ENCODE measurements around the gene FAM168A.
"Not testable (repeated sequence)": the region's sequence is repeated elsewhere in the genome, so short reads cannot be mapped to it uniquely, and the experiment has no call there.

Gene FAM168A

DNA sequence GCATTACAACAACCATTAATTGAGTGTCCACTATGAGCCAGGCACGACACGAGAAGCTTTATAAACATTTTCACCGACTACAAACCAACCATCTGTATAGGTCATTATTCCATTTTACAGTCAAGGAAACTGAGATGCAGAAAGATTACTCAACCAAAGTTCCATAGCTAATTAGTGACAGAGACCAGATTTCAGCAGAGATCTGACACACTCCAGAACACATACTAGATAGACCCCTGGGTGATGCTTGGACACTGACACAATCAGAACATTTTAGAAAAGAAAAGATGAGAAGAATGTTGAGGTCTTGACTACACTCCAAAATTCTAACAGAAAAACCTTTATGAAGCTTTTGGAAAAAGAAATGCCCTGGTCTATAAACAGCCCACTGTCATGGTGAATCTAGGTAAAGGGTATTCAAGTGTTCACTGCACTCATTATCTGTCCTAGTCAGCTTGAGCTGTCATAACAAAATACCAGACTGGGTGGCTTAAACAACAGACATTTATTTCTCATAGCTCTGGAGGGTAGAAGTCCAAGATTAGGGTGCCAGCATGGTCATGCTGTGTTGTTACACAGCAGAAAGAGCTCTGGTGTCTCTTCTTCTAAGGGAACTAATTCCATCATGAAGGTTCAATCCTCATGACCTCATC lies 132.8 kb downstream of the FAM168A start:
- DNase-seq: no peak

DNA sequence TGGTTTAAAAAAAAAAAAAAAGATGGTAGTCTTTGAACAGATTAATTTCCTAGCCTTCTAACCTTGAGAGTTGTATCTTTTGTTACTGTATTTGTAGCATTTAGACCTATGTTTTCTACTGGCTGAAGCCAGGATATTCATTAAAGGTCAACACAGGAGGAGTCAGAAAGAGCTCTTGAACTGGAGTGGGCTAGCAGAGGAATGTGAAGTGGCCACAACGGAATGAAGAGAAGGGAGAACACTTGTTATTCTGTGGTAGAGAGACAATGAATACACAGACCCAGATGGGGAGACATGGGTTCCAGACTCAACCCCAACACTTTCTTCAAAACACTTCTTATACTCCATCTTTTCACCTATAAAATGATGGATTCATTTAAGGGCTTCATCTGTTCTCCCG lies 133.6 kb downstream of the FAM168A start:
- peak; percentile 80 for DNase-seq

DNA sequence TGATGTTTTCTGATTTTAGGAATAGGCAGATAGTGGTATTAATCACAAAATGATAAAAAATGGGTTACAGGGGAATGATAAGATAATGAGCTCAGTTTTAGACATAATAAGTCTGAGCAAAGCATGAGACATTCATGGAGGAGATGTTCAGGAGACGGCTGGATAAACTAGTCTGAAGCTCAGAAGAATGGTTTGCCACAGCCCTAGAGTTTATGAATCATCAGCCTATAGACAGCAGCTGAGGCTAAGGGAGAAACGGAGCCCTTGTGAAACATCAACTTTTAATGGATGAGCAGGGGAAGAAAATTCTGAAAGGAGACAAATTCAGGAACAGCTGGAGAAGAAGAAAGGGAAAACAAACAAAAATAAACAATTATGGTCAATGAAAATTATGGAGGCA lies 134.6 kb downstream of the FAM168A start:
- no peak for DNase-seq

DNA sequence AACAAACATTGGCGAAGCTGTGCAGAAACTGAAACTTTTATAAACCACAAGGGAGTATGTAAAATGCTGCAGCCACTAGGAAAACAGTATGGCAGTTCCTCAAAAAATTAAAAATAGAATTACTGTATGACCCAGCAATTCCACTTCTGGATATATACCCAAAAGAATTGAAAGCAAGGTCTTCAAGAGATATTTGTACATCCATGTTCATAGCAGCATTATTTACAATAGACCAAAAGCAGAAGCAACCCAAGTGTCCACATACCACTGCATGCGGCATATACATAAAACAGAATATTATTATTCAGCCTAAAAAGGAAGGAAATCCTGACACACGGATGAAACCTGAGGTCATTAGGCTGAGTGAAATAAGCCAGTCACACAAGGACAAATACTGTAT lies 135.9 kb downstream of the FAM168A start:
- DNase-seq: no peak

DNA sequence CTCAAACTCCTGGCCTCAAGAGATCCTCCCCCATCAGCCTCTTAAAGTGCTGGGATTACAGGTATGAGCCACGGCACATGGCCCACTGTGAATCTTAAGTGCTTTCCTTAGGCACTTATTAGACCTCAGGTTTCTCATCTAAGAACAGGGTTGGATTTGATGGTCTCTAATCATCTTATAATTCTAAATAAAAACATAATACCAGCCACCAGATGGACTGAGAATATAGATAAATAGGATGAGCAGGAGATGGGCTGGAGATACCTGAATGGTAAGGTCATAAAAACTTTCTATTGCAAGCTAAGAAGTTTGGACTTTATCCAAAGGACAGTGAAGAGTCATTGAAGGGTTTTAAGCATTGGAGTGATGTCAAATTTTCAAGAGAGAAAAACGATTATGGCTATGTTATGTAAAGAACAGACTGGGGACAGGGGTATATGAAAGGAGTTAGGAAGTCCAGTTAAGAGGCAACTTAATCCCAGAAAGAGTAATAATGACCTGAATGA lies 136.5 kb downstream of the FAM168A start:
- DNase-seq: peak; percentile 49

DNA sequence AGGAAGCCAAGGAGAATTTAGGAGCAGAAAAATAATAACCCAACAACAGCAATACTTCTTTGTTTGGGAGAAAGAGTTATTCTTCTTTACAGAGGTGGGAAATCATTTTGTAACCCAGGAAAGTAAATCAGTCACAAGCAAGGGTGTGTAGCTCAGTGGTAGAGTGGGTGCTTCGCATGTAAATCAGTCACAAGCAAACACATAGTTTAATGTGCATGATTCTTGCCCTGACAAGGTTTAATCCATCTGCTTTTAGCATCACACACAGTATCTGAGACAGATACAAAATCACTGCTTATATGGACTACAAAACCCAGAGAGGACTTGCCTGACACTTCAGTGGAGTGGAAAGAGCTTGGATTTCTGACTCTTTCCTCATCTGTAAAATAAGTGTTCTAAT lies 139.7 kb downstream of the FAM168A start:
- DNase-seq: no peak

DNA sequence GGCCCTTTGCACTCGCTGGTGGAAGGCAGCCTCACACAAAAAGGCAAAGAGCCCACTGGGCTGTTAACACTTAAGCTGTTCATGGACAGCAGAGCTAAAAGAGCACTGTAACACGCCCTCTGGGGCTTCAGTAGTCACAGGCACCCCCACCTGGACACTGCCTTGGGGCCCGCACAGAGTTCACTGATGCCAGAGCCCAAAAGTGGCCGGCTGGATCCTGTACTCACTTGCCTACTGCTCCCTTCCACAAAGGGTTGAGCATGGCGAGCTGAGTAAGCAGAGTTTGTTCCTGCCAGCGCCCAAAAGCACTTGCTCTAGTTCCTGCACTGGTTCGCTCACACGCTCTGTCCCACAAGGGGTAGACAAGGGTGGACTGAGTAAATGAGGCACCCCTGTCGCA lies 142.9 kb downstream of the FAM168A start:
- DNase-seq: no peak

DNA sequence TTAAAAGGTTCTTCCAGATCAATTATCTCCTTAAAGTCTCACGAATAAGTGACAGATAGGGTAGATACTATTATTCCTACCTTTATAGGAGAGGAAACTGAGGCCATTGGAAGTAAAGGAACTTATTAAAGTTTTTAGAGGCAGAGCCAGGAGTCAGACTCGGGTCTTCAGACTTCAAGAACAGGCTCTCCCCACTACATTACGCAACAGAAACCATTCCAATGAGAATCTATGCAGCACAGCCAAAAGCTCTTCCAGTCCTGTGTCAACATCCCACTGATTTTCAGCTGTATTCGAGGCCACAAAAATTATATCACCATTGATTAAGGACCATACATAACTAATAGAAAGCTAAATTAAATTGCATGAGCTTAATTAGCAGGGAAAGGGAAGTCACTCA lies 144.3 kb downstream of the FAM168A start:
- no peak for DNase-seq

DNA sequence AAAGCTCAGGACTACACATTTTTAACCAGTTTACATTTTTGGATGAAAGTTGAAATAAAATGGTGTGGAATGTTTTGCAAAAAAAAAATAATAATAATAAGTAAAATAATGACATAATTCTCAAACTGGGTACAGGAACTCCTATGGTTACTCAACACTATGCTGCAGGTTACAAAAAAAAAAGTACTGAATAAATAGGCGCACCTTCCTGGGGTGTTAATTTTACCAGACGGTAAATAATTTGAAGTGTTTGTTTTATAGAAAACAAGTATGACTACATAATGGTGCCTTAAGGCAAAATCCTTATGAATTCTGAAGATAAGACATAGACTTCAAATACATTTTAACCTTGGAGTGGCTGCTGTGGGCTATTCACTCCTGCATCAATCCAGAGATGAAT lies 145.2 kb downstream of the FAM168A start:
- DNase-seq: peak; percentile 60

DNA sequence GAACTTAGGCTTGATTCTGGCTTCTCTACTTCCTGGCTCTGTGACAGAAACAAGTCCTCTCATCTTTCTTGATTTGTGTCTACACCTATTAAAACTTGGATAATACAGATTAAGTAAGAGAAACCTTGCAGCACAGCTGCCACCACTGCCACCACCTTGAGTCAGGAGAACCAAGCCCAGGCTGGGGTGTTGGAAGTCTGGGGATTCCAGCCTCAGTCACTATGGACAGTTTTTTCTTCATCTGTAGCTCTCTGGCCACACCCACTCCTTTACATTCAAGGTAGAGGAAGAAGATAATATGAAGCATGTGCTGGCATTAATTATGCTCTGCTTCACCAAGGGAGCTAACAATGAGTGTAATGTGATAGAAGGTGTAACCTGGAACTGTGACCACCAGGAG lies 146.0 kb downstream of the FAM168A start:
- no peak for DNase-seq

DNA sequence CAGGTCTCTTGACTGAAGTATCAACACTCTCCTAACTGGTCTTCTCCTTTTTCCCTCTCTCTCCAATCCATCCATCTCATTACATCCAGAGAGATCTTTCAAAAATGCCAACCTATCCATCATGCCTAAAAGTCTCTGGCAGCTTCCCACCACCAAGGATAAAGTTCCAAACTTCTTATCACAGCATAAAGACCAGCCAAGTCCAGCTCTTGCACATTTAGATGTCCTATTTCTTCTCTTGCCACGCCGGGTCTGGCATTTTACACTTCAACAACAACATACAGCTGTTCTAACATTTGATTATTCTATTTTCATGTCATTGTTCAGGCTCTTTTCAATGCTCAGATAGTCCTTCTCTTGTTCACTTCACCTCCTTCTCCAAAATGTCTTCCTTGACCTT lies 151.1 kb downstream of the FAM168A start:
- DNase-seq: no peak

DNA sequence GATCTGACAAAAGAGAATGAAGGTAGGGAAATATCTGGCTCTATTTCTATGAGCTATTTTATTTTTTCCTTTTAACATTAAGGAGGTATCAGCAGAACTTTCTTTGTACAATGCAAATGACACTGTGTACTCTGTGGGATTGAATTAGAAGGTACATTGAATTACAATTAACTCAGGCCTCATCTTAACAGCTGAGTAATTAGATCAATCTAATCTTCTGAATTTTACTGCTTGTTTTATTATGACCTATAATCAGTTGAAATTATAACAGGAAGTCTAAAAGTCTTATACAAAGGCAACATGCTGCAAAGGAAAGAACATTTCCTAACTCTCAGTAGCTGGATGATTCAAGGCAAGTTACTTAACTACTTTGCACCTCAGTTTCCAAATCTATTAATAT lies 151.9 kb downstream of the FAM168A start:
- no peak for DNase-seq

DNA sequence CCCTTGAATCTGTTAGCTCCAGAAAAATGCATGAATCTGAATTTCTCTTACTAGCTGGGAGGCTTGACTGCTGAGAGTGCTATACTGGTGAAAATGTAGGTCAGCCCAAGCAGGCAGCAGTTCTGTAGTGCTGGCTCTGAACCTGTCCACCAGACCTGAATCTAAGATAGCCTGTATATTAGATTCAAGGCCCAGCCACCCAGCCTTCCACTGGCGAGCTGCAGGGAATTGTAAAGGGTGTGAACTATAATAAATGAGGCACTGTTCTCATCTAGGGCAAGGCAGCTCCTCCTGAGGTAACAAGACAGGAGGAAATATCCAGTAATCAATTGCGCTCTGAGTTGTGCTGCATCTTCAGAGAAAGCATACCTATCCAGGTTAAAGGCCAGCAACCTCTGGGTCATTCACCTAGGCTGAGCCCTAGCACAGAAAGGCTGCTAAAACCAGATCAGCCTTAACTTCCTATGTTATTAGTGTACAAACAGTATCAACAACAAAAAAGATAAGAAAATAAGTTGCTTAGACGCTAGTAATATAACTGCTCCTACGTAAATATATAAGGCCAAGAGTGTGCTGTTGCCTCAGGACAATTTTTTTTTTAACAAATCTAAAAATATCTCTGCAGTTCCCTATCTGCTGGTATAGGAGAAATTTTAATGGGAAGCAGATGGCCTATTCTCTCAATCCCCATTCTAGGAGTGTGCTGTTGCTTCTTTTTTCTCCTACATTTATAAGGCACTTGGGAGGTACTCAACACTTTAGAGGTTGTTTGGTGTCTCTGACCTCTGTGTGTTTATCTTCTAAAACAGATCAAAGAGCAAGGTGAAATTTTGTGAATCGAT lies 158.7 kb downstream of the FAM168A start:
- no peak for DNase-seq

DNA sequence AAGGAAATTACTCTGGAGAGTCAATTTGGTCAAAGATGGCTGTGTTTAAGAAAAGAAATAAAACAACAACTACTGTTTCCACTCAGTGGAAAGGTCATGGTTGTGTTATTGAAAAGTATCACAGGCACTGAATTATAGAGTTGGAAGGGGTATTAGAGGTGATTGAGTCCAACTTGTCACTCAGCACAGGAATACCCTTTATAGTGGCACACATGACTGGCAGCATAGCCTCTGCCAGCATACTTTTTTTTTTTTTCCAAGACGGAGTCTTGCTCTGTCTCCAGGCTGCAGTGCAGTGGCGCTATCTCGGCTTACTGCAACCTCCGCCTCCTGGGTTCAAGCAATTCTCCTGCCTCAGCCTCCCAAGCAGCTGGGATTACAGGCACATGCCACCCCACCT lies 161.1 kb downstream of the FAM168A start:
- DNase-seq: not testable (repeated sequence)

DNA sequence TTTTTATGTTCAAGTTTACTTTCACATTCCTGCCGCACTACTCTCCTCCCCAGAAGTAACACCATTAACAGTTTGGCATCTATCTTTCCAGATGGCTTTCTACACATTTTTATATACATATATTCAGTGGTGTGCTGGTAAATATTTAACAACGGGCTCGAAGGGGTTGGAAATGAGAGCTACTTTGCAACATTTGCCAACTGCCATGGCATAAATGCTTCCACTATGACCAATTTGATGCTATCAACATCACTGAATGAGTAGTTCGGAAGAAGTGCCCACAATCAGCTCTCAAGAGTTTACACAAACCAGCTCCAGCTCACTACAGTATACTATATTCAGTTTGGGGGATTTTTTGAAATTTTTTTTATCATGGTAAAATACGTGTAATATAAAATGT lies 166.5 kb downstream of the FAM168A start:
- DNase-seq: no peak

DNA sequence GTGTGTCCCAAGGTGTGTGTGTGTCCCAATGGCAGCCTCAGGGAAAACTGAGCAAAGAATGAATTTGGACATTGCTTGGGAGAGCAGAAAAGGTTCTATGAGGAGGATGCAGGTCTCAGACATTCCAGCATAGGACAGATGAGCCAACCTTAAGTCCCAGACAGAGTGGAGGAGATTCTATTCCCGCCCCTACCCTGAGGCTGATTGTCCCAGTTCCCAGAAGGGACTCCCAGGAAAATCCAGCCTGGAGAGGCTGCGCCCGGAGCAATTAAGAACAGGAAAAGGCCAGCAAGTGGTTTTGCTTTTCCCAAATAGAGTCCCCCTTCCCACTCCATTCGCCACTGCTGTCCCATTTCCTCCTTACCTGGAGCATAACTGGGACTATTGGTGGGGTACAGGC lies 167.6 kb downstream of the FAM168A start:
- DNase-seq: no peak

DNA sequence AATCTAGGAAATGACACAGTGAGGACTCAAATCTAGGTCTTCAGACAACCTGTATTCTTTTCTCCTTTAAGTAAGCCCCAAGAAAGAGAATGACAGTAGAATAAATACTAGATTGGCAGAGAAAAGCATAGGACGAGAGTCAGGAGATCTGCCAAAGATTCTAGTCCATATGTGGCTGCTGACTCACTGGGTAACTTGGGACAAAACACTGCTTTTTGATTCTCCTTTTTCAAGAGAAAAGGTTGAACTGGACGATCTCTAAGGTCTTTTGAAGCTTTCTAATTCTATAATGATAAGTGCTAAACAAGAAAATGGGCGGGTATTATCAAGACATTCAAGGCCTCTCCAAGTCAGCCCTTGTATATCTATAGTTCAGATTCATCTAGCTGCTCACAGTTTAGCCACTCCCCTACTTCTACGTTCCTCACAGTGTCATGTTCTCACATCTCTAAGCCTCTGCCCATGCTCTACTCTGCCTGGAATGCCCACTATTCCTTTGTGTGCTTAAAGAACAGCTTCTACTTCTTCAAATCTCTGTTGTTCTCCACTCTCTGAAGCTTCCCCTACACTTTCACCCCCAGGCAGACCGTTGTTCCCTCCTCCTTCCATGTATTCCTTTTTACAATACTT lies 168.7 kb downstream of the FAM168A start:
- DNase-seq: no peak

DNA sequence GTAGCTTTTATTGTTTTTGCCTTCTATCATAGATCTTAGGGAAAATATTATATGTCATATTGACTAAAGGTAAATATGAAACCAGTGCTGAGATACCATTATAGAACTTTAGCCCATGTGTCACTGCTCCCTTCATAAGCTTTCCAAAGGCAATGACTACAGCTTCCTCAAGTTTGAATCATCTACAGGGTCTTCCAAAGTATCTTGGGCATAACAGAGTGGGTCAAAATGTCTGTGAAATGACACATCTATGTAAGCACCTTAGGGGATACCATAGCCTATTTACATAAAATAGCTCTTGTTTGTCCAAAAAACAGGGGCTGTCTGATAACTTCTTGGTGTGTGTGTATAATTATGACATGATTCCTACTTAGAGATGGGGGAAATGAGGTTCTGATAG lies 169.2 kb downstream of the FAM168A start:
- DNase-seq: no peak

DNA sequence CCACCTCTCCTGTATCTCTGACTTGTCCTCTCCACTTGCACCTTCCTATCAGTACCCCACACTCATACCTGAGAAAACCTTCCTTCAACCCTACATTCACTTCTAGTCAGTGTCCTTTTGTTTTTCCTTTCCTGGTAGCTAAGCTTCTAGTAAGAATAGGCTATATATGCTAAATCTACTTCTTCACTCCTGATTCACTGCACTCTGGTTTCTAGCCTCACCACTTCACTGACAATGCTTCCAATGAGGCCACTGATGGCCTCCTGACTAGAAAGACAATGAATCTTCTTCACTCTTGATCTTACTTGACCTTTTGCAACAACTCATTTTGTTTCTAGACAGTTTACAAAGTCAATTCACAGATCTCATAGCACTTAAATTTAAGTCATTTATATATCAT lies 169.7 kb downstream of the FAM168A start:
- DNase-seq: no peak

DNA sequence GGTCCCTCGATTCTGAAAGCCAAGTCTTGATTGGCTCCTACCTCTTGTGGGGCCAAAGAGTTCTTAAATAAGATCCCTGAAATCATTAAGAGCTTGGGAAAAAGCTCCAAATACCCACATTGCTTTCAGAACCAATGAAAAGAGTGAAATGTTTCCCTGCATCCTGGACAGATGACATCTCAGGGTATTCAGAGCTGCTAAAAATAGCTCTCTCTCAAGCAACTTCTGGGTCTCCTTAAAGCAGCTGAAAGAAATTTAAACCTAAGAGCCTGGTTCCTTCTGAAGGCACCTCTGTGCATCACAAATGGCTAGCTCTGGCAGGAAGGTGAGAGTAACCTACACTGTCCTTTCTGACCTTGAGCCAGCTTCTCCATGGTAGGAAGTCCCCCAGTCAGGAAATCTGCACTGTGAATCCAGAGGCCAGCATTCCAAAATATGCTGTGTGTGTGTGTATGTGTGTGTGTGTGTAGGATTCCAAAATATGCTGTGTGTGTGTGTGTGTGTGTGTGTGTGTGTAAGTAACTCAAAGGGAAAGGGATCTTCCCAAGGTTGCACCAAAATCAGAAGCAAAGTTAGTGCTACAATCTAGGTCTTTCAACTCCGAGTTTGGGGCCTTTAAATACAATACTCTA lies 171.6 kb downstream of the FAM168A start:
- DNase-seq: no peak

DNA sequence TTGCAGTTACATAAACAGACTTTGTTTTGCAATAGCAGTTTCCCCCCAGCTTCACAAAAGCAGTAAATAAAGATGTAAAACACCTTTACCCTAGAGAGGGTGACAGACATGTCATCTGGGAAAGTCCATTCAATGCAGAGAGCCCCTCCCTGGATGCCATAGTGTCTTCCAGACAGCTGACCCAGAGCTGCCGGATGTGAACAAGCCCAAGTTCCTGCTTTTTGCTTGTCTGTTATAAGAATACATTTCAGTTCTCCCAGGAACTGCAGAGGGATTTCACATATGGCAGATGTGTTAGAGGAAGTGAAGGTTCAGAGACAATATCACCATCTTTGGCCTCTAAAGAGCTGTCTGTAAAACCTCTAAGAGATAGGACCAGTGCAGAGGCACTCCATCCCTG lies 172.8 kb downstream of the FAM168A start:
- no peak for DNase-seq

DNA sequence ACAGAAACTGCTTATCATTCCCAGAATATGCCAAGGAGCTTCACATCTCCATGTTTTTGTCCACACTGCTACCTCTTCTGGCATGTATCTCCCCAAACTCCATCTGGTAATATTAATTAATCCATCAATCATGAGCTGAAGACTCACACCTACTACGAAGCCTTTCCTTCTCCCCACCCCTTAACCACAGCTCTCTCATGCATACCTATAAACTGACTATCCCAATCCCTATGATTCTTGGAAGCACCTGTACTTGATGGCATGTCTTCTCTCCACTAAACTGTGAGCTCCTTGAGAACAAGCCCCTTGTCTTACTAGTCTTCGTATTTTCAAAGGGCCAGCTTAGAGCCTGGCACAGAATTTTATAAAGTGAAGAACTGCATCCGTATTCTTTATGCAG lies 174.4 kb downstream of the FAM168A start:
- DNase-seq: no peak

DNA sequence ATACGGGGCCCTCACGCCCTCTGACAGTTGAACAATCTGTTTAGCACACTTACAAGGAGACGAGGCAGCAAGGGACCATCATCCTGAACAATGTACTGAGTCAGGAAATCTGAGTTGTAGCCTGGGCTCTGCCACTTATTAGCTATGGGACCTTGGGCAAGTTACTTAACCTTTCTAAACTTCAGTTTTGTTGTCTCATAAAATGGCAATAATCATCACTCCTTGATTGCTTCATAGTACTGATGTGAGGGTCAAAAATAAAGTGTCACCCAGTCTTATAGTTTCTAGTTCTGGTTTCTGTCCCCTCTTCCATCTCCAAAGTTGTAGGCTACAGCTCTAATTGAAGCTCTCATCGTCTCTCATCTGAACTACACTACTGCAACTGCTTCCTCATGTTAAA lies 175.0 kb downstream of the FAM168A start:
- DNase-seq: no peak

DNA sequence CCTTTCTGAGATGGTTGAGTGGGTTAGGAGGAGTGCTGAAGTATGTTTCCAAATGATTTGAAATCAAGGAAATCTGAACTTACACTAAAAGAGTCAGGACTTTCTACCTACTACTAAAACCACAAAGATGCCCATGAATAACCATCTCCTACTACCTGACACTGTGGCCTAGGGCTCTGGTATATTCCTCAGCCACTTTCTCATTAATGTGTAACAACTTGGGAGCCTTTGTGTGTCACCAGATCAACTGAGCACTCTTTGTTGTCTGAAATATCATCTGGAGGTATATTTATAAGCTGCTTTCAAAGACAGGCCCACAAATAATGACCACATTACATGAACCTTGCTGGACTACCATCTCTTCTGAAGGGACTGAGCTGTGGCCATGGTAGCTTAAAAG lies 177.8 kb downstream of the FAM168A start:
- DNase-seq: no peak

All from DMS53 (cell line).